SW 1271 (cell line): Measurements from ENCODE around the gene XPR1.
"Not testable (repeated sequence)": the region's sequence is repeated elsewhere in the genome, so short reads cannot be mapped to it uniquely, and the experiment has no call there.

Experiments
- DNase-seq, 2 experiments: peaks; one replicate each; lab custom pipeline; 2025; lab: John Stamatoyannopoulos, UW

Gene XPR1

DNA sequence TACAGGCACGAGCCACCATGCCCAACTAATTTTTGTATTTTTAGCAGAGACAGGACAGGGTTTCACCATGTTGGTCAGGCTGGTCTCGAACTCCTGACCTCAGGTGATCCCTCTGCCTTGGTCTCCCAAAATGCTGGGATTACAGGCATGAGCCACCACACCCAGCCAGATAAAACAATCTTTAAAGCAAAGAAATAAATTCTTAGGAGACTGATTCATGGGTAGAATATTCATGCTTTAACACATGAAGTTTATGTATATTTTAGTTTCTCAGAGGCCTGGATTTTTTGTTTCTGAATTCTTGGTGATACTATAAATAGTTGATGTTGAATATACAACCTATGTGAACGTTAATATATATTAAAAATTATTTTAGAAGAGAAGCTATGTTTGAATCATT, 153.5 kb downstream of the XPR1 start:
- DNase-seq, result no peak

DNA sequence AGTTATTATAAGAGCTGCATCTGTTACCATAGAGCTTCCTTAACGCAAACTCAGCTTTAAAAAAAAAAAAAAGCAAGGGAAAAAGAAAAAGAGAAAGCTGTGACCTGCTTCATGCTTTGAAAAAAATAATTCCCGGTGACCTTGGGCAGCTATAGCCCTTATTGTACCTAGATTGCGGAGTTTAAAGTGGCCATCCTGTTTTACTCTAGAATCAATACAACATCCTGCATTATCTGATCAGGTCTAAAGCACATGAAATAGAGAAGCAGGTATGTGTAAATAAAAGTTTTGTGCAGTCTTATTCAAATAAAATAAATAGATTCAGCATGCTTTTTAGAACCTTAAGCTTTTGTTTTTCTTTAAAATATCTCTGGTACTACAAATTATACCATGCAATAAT, 154.1 kb downstream of the XPR1 start:
- no peak for DNase-seq

DNA sequence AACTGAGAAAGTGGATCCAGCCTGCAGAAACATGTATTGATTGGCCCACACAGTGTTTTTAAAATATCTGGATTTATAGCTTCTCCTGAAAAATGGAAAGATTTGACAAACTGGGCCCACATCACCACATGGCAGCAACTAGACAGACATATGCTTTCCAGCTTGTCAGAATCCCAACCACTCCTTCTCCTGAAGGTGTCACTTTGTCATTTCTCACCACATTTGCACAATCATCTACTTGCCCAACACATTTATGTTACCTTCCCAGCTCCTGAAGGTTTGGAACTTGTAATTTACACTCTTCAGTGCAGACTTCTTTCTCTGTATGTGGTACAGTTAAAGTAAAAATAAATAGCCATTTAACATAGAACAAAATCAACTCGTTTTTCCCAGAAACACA, 154.8 kb downstream of the XPR1 start:
- no peak for DNase-seq

DNA sequence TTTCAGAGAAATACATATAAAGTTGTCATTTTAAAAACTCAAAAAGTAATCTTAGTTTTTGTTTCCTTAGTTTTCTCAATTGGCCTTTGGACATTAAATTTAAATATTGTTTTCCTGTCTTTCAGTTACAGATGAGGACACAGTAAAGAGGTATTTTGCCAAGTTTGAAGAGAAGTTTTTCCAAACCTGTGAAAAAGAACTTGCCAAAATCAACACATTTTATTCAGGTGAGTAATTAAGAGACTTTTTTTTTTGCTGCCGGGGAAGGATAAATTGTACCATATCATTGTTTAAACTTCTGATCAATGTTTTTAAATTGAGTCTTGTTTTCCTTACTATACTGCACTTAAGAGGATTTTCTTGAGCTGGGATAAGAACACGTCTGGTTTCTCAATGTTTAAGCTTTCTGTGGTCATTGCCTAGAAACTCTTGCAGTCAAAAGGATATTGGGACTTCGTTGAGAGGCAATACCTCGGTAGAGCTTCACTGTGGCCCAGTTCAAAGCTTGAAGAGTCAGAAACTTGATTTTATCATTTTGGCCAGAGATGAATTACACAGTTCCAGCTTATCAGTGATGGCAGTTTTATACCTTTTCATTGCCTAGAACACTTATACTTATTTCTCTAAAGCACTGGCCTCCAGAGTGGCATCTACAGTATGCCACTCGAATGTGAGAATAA, 155.9 kb downstream of the XPR1 start:
- DNase-seq, result no peak

DNA sequence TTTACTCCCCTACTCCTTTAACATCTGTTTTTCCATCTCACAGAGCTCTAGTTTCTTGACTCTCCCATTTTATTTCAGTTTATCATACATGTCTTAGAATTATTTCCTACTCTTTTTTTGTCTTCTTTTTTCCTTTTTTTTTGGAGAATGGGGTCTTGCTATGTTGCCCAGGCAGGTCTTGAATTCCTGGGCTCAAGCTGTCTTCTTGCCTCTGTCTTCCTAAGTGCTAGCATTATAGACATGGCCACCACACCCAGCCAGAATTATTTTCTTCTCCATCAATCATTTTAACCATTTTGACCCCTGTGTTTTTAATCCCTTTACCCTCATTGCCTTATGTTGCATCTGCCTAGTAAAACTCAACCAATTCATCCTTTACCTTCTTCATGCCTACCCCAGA, 157.6 kb downstream of the XPR1 start:
- no peak for DNase-seq

DNA sequence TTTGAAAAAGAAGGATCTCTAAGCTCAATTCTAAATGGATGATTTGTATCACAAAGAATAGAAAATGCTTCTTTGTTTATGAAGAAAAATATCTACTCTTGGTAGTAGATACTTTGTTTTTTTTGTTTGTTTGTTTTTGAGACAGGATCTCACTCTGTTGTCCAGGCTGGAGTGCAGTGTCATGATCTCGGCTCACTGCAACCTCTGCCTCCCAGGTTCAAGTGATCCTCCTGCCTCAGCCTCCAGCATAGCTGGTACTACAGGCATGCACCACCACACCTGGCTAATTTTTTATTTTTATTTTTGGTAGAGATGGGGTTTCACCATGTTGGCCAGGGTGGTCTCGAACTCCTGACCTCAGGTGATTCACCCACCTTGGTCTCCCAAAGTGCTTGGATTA, 159.3 kb downstream of the XPR1 start:
- DNase-seq, result not testable (repeated sequence)

DNA sequence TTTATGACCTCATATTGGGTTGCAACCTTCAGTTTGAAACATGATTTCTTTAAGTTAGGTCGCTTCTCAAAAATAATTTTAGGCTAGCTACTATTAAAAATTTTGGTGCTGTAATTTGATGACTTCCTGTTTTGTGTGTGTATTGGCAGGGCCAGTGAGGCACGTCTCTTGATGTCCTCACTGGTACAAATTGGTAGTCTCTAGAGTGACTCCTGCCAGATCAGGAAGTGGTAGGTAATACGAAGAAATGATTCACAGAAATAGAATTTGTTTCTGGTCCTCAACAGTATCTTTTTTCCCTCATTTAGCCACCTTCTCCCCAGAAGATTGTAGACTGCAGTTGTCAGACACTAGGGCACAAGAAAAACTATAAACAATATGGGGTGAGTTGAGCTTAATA, 160.0 kb downstream of the XPR1 start:
- no peak for DNase-seq

DNA sequence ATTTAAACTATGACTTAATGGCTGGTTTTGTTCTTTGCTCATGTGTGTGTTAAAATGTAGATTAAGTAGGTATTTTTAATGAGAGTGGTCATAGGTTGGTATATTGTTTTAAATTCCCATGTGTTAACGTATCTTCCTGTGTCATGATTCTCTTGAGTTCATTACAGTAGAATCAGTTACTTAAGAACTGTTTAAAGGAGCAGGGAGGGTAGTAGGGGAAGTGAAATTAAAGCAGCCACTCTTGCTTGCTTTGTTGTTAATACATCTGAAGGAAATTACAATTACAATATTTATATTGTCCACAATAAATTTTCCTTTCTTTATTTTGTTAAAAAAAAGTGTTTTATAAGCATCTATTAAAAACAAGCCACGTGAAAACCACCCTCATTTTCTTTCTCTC, 161.6 kb downstream of the XPR1 start:
- DNase-seq, result no peak

DNA sequence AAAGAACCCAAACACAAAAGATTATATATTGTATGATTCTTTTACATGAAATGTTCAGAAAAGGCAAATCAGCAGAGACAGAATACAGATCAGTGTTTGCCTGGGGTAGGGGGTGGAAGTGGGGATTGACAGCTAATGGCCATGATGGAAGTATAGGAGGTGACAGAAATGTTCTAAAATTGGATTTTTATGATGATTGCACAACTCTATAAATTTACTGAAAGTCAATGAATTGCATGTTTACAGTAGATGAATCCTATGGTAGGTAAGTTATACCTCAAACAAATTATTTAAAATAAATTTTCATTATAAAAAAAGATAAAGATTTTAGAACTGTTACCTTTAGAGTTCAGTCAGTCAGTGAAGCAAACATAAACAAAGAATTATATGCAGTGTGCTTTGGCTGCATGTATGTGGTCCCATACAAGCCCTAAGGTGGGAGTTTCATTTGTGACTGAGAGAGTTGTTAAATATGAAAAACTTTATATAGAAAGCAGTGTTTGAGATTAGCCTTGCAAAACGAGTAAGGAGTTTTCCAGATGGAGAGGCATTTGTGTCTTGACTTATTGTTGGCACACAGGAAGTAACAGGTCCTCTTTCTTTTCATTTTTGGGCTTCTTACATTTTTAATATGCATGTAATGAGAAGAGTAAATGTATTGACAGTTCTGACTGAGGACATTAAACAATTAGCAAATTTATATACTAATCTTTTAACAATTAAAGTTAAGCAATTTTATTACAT, 165.2 kb downstream of the XPR1 start:
- no peak for DNase-seq

DNA sequence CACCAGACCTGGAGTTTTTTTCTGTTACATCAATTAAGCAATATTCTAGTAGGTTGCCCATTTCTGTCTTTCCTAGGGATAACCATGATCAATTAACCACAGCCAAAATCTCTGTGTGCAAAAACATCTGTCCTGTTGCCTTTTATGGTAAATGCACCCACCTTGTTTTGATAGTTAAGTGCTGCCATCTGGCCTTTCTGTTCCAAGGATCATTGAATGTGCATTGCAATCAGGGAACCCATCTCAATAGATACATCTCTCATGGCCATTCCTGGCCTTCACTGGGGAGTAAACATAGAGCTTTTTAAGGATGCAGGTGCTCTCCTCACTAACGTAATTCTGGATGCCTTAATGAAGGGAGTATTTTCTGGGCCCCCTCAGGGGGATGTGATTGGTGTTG, 169.1 kb downstream of the XPR1 start:
- DNase-seq, result no peak

DNA sequence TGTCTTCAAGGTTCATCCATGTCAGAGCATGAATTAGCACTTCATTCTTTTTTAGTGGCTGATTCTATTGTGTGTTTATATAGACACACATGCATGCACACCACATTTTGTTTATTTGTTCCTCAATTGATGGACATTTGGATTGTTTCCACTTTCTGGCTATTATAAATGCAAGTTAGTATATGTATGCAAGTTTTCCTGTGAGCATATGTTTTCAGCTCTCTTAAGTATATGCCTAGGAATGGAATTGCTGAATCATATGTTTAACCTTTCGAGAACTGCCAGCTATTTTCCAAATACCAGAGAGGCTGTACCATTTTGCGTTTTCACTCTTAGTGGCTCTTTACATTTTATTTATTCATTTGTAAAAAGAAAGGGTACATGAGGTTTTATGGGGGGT, 171.0 kb downstream of the XPR1 start:
- DNase-seq, result no peak

DNA sequence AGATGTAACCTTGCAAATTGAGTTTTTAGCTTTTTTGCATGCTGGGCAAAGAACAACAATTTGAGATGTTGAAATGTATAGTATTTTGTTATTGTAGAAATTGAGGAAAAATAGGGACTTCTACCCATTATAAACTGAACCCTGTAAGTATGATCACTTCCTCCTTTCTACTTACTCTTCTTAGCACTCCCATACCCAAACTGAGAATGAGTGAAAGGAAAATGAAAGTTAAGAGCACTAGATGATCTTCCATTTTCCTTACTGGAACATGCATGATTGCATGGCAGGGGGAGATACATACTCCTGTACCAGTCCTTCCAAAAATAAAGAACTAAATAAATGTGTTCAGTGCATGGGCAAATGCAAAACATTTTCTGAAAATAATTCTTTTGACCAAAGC, 173.5 kb downstream of the XPR1 start:
- no peak for DNase-seq

DNA sequence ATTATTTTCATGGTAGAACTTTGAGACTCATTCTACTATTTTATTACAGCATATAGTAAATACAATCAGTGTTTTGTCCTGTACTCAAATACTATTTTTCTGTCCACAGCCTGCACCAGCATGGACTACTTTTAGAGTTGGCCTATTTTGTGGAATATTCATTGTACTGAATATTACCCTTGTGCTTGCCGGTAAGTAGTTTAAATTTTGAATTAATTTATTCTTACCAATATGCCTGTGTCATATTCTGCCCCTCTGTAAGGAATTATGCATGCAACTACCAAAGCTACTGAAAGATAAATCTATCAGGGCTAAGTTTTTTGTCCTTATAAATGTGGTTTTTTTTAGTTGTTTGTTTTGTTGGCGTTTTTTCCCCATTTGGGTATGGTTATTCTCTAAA, 179.5 kb downstream of the XPR1 start:
- DNase-seq, result no peak

DNA sequence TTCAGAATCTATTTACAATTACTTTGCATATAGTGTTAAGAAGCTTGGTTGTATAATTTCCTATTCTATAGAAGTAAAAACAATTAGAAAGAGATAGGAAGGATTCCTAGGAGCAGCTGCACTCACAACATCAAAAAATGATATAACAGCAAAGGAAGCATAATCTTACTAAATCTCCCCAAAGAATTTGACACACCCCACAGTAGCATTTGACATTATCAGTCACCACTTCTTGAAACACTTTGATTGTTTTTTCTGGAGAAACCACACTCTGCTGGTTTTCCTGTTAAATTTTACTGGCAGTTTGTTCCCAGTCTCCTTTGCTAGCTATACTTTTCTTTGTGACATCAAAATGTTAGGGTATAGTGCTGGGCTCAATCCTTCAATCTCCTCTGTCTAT, 180.1 kb downstream of the XPR1 start:
- DNase-seq, result no peak

DNA sequence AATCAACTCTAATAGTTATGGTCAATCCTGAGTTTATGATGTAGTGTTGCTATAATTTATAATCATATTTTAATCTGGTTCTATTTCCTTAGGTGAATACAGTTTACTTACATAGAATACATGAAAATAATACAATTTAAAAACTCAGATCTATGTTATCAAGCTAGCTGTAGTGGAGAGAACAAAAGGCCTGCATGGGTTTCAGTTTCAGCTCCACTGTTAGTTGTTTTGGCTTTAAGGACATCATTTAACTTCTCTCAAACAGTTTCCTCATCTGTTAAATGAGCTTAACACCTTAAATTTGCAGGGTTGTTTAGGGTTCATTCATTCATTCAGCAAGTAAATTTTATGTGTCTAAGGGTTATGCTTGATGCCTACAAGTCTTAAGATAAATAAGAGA, 182.4 kb downstream of the XPR1 start:
- no peak for DNase-seq

DNA sequence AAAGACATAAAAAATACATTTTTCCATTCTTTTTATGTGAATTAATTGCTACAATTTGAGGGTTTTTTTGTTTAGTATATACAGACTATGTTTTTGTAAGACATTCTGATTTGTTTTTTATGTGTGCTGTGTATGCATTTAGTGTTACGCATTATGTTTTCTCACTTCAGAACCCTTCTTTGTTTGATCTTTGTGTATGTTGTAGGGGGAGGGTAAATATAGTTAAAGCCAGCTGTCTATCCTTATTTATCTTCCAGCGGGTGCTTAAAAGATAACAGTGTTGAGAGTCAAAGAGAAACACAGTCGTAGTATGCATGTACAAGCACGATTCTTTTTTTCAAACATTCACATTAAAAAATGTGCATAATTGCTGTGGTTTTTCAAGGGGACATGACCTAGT, 183.4 kb downstream of the XPR1 start:
- DNase-seq, result no peak

DNA sequence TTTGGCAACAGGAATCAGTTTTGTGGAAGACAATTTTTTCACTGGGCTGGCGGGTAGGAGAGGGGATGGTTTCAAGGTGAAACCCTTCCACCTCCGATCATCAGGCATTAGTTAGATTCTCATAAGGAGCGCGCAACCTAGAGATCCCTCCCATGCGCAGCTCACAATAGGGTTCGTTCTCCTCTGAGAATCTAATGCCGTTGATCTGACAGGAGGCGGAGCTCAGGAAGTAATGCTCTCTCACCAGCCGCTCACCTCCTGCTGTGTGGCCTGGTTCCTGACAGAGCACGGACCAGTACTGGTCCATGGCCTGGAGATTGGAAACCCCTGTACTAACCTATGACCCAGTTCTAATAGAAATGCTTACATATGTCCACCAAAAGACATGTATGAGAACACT, 184.3 kb downstream of the XPR1 start:
- DNase-seq, result no peak

DNA sequence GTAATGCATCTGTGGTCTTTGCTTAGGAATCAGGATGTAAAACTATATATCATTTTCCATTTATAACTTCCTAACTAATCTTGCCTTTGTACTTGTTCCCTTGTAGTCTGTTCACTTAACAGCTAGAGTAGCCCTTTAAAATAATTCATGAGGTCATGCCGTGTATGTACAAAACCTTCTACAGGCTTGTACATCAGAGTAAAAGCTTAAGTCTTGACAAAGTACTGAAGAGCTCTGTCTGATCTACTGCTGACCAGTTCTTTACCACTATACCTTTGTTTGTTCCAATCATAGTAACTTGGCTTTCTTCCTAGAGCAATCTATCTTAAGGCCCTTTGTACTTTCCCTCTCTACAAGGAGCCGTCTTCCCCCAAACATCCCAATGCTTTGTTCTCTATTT, 190.1 kb downstream of the XPR1 start:
- DNase-seq, result no peak

DNA sequence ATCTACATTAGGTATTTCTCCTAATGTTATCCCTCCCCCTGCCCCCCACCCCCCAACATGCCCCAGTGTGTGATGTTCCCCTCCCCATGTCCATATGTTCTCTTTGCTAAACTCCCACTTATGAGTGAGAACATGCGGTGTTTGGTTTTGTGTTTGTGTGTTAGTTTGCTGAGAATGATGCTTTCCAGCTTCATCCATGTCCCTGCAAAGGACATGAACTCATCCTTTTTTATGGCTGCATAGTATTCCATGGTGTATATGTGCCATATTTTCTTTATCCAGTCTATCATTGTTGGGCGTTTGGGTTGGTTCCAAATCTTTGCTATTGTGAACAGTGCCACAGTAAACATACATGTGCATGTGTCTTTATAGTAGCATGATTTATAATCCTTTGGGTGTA, 199.7 kb downstream of the XPR1 start:
- DNase-seq, result not testable (repeated sequence)

DNA sequence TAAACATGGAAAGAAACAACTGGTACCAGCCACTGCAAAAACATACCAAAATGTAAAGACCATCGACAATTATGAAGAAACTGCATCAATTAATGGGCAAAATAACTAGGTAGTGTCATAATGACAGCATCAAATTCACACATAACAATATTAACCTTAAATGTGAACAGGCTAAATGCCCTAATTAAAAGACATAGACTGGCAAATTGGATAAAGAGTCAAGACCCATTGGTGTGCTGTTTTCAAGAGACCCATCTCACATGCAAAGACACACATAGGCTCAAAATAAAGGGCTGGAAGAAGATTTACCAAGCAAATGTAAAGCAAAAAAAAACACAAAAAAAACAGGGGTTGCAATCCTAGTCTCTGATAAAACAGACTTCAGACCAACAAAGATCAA, 201.4 kb downstream of the XPR1 start:
- DNase-seq, result not testable (repeated sequence)

DNA sequence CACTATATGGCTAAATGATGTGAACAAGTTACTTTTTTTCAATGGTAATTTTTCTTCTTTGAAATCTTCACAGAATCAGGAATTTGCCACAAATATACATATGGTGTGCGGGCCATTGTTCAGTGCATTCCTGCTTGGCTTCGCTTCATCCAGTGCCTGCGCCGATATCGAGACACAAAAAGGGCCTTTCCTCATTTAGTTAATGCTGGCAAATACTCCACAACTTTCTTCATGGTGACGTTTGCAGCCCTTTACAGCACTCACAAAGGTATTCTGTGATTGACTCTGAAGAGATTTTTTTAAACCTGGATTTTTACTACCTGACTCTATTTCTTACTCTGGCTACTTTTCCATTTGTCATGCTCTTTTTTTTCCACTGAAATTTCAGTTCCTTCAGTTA, 204.6 kb downstream of the XPR1 start:
- no peak for DNase-seq

DNA sequence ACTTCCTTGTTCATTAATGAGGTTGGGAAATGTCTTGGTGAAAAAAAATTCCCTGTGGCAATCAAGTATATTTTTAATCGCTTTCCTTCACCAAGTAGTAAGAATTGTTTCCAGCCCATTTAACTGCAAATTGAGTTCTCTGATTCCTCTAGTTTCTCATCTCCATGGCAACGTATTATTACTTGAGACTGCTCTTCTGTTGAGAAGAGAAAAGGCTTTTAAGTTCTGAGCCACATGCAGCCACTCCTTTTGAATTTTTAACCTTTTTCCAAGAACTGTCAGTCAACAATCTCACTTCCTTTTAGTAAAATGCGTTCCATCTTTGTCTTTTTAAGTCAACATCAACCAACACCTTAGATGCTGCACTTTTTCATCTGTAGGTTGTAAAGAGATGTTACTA, 205.2 kb downstream of the XPR1 start:
- DNase-seq, result no peak

DNA sequence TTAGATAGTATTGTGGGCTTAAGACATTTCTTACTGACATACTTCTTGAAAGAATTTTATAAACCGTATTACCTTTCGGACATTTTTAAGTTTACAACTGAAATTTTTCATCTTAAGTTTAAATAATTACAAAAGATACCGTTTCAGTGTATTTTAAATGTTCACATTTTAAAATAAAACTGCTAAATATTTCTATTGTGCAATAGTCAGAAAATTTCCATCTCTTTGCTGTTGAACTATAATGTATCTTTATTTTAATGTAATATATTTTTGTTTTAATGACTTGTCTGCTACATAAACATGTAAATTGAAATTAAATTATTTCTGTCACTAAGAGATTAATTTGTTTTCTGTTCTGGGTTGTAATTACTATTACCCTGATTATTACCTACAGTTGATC, 206.7 kb downstream of the XPR1 start:
- no peak for DNase-seq

DNA sequence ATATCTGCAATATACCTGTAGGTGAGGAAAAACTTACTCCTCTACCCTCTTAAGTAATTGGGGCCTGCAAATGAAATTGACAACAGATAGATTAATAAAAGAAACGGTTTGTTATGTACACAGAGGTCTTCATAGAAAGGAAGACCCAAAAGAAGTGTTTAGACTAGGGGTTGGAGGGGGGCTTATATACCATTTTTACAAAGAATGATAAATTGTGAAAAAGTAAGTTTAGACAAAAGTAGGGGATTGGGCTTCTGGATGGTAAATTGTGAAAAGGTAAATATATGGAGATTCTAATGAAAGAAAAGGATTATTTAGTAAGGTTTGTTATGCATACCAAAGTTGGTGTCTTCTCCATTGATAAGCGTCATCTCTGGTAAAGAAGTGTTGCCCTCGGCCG, 207.7 kb downstream of the XPR1 start:
- no peak for DNase-seq
